ENCODE data around the gene DISP3. TPM values are rescaled to one million over a fixed set of nuclear protein-coding genes. Genes with fewer than 3 reads are reported as not detected.

The DISP3 gene
- total RNA-seq, 4 donors from 2014 or later: not detected

GRCh38 chr1:11571906-11572616 lies 93.1 kb downstream of the DISP3 start:
- no peaks in the 10 kb centered on the region for H3K36me3 ChIP-seq
- H3K27me3 ChIP-seq: no peaks in the 10 kb centered on the region
- H3K9me3 ChIP-seq: no peaks in the 10 kb centered on the region
- DNase-seq: no peak
- H3K27ac ChIP-seq: no peak overlapping the region
- H3K4me1 ChIP-seq: no peaks in the 10 kb centered on the region
- intact Hi-C loops (cut with DNase I): no loop called here
- H3K4me3 ChIP-seq (replicated peaks in 1 of 3): no peak overlapping the region
- 50 to 59% methylated on average over 9 of the region's 9 CpGs for WGBS, 2 donors
- TF ChIP-seq CTCF (IDR thresholded peaks at IDR 0.05): no peak
- no peak for TF ChIP-seq POLR2A (IDR thresholded peaks at IDR 0.05)

GRCh38 chr1:11573116-11573692 lies 94.2 kb downstream of the DISP3 start:
- Histone ChIP-seq H3K27ac (no peak overlapping the region), H3K4me1 (no peaks in the 10 kb centered on the region), H3K4me3 (replicated peaks in 1 of 3) (no peak overlapping the region), H3K36me3 (no peaks in the 10 kb centered on the region), H3K27me3 (no peaks in the 10 kb centered on the region), H3K9me3 (no peaks in the 10 kb centered on the region)
- no peak for DNase-seq
- intact Hi-C loops (cut with DNase I): no loop called here
- WGBS, 2 donors: 89 to 91% methylated on average over 4 to 5 of the region's 5 CpGs
- TF ChIP-seq CTCF (IDR thresholded peaks at IDR 0.05) (no peak), POLR2A (IDR thresholded peaks at IDR 0.05) (no peak)

GRCh38 chr1:11575553-11575952 lies 96.6 kb downstream of the DISP3 start:
- Histone ChIP-seq H3K4me3 (replicated peaks in 1 of 3) (no peak overlapping the region), H3K4me1 (no peaks in the 10 kb centered on the region), H3K36me3 (no peaks in the 10 kb centered on the region), H3K9me3 (no peaks in the 10 kb centered on the region), H3K27ac (no peak overlapping the region), H3K27me3 (no peaks in the 10 kb centered on the region)
- TF ChIP-seq POLR2A (IDR thresholded peaks at IDR 0.05) (no peak), CTCF (IDR thresholded peaks at IDR 0.05) (no peak)
- no peak for DNase-seq
- intact Hi-C loops (cut with DNase I): no loop called here
- 87 to 90% methylated on average over 6 of the region's 6 CpGs for WGBS, 2 donors

GRCh38 chr1:11576109-11576875 lies 97.3 kb downstream of the DISP3 start:
- no peak for TF ChIP-seq CTCF (IDR thresholded peaks at IDR 0.05)
- no peak for TF ChIP-seq POLR2A (IDR thresholded peaks at IDR 0.05)
- H3K4me3 ChIP-seq (replicated peaks in 1 of 3): no peak overlapping the region
- H3K27ac ChIP-seq: no peak overlapping the region
- 76 to 81% methylated on average over 18 of the region's 18 CpGs for WGBS, 2 donors
- H3K4me1 ChIP-seq: no peaks in the 10 kb centered on the region
- intact Hi-C loops (cut with DNase I): no loop called here
- H3K27me3 ChIP-seq: no peaks in the 10 kb centered on the region
- no peaks in the 10 kb centered on the region for H3K9me3 ChIP-seq
- DNase-seq: no peak
- no peaks in the 10 kb centered on the region for H3K36me3 ChIP-seq

GRCh38 chr1:11578004-11578403 lies 99.0 kb downstream of the DISP3 start:
- Histone ChIP-seq H3K9me3 (no peaks in the 10 kb centered on the region), H3K27ac (no peak overlapping the region), H3K36me3 (no peaks in the 10 kb centered on the region), H3K27me3 (no peaks in the 10 kb centered on the region), H3K4me1 (no peaks in the 10 kb centered on the region), H3K4me3 (replicated peaks in 1 of 3) (no peak overlapping the region)
- 55 to 60% methylated on average over 7 of the region's 7 CpGs for WGBS, 2 donors
- no peak for TF ChIP-seq CTCF (IDR thresholded peaks at IDR 0.05)
- no peak for TF ChIP-seq POLR2A (IDR thresholded peaks at IDR 0.05)
- intact Hi-C loops (cut with DNase I): no loop called here
- no peak for DNase-seq

Data from thyroid gland (tissue), 4 donors.